Tibial nerve (tissue), 4 donors: Measurements from ENCODE around the gene TNS3.

Experiments used
- CTCF ChIP-seq, 5 experiments: fragments of 200-600 bp in 3 of 5; fragments of 450-650 bp in 2 of 5; sonication (generic) in 3 of 5; IDR thresholded peaks; one replicate each; pipeline ENCODE4 v1.5.1; 2016 to 2019; ENCODE audit warnings: antibody characterized with exemption in 5 of 5, mild to moderate bottlenecking in 3 of 5, moderate library complexity in 2 of 5
- EP300 ChIP-seq, 2 donors: sonication (generic); formaldehyde crosslinking; IDR thresholded peaks; one replicate each; pipeline ENCODE4 v1.6.1; 2017; ENCODE audit warnings: antibody characterized with exemption in 2 of 2, mild to moderate bottlenecking in 1 of 2
- POLR2A ChIP-seq, 2 donors: fragments of 450-650 bp; IDR thresholded peaks; one replicate each; pipeline ENCODE4 v1.6.1; 2017; ENCODE audit warnings: antibody characterized with exemption in 2 of 2, mild to moderate bottlenecking in 2 of 2, moderate library complexity in 2 of 2

DNA sequence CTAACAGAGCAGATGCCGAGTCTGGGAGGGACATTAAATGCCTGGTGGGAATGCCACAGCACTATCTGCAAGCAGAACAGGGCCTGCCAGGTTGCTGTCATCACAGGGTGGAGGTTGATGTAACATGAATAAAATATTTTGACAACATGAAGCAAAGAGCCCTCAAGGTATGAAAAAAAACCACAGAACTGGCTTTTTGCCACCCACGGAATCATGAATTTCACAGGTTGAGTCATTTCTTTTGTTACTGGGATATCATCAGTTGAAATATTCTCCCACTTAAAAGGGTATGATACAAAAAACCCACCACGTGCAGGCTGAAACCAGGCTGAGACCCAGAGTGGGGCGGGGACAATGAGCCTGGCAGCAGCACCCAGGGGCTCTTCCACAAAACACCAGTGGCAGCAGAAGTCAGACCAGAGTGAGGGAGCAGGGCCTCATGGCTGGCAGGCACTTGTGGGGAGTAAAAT is 220.1 kb downstream of the TNS3 start:
- no peak for TF ChIP-seq CTCF (IDR thresholded peaks at IDR 0.05)
- no peak for TF ChIP-seq POLR2A (IDR thresholded peaks at IDR 0.05)
- TF ChIP-seq EP300 (IDR thresholded peaks at IDR 0.05): no peak
